Lower lobe of right lung (tissue), 2 donors: ENCODE measurements around the gene ZNF765. TPM values are rescaled to one million over a fixed set of nuclear protein-coding genes. Genes with fewer than 3 reads are reported as not detected.
"Not testable (repeated sequence)": the region's sequence is repeated elsewhere in the genome, so short reads cannot be mapped to it uniquely, and the experiment has no call there.

ENCODE experiments used
- ATAC-seq, 2 donors: fragments of 200-7000 bp; cut with Tn5 transposase; one replicate each; pipeline ENCODE4 v1.9.1; 2020 to 2022; ENCODE audit warnings: mild to moderate bottlenecking in 2 of 2, moderate library complexity in 2 of 2
- DNase-seq: peaks from one replicate; pipeline ENCODE4 v3.0.0-alpha.2; 2020
- H3K27ac ChIP-seq: fragments of 200-600 bp; one replicate; pipeline ENCODE4 v1.8.0; 2022
- H3K27me3 ChIP-seq: fragments of 200-600 bp; one replicate; pipeline ENCODE4 v1.8.0; 2022; ENCODE audit warnings: low read depth
- H3K36me3 ChIP-seq: fragments of 200-600 bp; one replicate; pipeline ENCODE4 v1.8.0; 2022; ENCODE audit warnings: mild to moderate bottlenecking
- H3K4me1 ChIP-seq: fragments of 200-600 bp; one replicate; pipeline ENCODE4 v1.8.0; 2022
- H3K4me3 ChIP-seq: fragments of 200-600 bp; one replicate; pipeline ENCODE4 v1.8.0; 2022; ENCODE audit warnings: mild to moderate bottlenecking
- H3K9me3 ChIP-seq: fragments of 200-600 bp; one replicate; pipeline ENCODE4 v1.8.0; 2022
- CTCF ChIP-seq: fragments of 200-600 bp; IDR thresholded peaks from one replicate; pipeline ENCODE4 v1.8.0; 2022; ENCODE audit warnings: antibody characterized with exemption, mild to moderate bottlenecking
- intact Hi-C: fragments of 100-400 bp; cut with DNase I; formaldehyde crosslinking; loops from one replicate; pipeline ENCODE4 v1.11.0; 2022
- total RNA-seq: library from RNA; stranded (reverse); fragmentation: NEBNext Ultra II Directional; extraction: Animal tissue kit (Norgen Biotek cat#: 25700); gene quantifications from one replicate; pipeline ENCODE4 v1.2.1, GENCODE V29; 2021
- donor health status: DM: no; HTN: yes; CAD: no; lungs with severe emphysema.

ZNF765 gene
- total RNA-seq, 1 donor from 2014 or later: 16.2 TPM

GRCh38 chr19:53396525-53396868 is 1.5 kb downstream of the ZNF765 start:
- H3K36me3 ChIP-seq: peaks cover 32% of the 10 kb centered on the region
- H3K4me1 ChIP-seq: peaks cover 15% of the 10 kb centered on the region
- peak overlapping the region; percentile 73 for H3K4me3 ChIP-seq
- H3K27ac ChIP-seq: no peak overlapping the region
- ATAC-seq (no peak), DNase-seq (no peak)
- intact Hi-C loops: no loop called here
- no peaks in the 10 kb centered on the region for H3K9me3 ChIP-seq
- no peaks in the 10 kb centered on the region for H3K27me3 ChIP-seq
- no peak for TF ChIP-seq CTCF

GRCh38 chr19:53397918-53398317 is 3.0 kb downstream of the ZNF765 start:
- H3K4me3 ChIP-seq, ATAC-seq, H3K9me3 ChIP-seq, DNase-seq, intact Hi-C loops, H3K27ac ChIP-seq, H3K27me3 ChIP-seq: not testable (repeated sequence)
- Histone ChIP-seq H3K36me3 (peaks cover 44% of the 10 kb centered on the region), H3K4me1 (peaks cover 15% of the 10 kb centered on the region)

- DNase-seq: no peak
- Histone ChIP-seq H3K36me3 (peaks cover 43% of the 10 kb centered on the region), H3K9me3 (peaks cover 77% of the 10 kb centered on the region), H3K4me3 (no peak overlapping the region), H3K4me1 (no peaks in the 10 kb centered on the region), H3K27me3 (no peaks in the 10 kb centered on the region), H3K27ac (no peak overlapping the region)
- no peak for TF ChIP-seq CTCF
- ATAC-seq: no peak
- intact Hi-C loops: no loop called here
Measured at GRCh38 chr19:53409505-53410204, 14.7 kb downstream of the ZNF765 start.

GRCh38 chr19:53420520-53421315 is 25.8 kb downstream of the ZNF765 start:
- H3K36me3 ChIP-seq: not testable (repeated sequence)

DNA sequence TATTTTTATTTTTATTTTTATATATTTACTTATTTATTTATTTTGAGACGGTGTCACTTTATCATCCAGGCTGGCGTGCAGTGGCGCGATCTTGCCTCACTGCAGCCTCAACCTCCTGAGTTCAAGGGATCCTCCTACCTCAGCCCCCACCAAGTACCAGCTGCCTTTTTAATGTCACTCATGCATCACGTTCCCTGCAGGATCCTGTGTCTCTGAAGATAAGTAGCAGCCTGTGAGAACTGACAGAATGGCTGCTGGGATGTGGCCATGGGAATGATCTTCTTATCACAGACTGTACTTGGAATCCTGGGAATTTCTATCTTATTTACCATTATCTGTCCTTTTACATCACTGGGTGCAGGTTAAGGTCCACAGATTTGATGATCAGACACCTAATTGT is 27.6 kb downstream of the ZNF765 start:
- H3K4me1 ChIP-seq: no peaks in the 10 kb centered on the region
- no peak overlapping the region for H3K27ac ChIP-seq
- TF ChIP-seq CTCF: no peak
- H3K4me3 ChIP-seq: no peak overlapping the region
- no peaks in the 10 kb centered on the region for H3K36me3 ChIP-seq
- ATAC-seq (no peak), DNase-seq (no peak)
- intact Hi-C loops: no loop called here
- H3K9me3 ChIP-seq: no peaks in the 10 kb centered on the region
- no peaks in the 10 kb centered on the region for H3K27me3 ChIP-seq

More at GRCh38 chr19:53420520-53421315, 25.8 kb downstream of the ZNF765 start:
- H3K4me1 ChIP-seq, intact Hi-C loops, H3K27me3 ChIP-seq, DNase-seq, ATAC-seq, H3K4me3 ChIP-seq, H3K9me3 ChIP-seq, H3K27ac ChIP-seq: not testable (repeated sequence)

DNA sequence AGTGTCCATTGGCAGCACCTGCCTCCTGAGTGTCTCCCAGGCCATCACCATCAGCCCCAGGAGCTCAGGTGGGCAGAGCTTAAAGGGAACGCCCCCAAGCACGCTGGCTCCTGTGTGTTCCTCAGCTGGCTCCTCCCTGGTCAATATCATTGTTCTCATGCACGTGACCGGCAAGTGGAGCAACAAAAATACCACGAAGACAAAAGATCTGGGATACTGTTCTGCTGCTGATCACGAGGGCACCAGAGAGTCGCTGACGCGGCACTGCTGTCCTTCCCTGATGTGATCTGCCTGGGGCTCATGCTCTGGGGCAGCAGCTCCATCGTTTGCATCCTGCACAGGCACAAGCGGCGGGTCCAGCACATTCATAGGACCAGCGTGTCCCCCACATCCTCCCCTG is 28.1 kb downstream of the ZNF765 start:
- H3K4me3 ChIP-seq, H3K27ac ChIP-seq, DNase-seq, H3K9me3 ChIP-seq, H3K27me3 ChIP-seq, intact Hi-C loops, H3K4me1 ChIP-seq, H3K36me3 ChIP-seq: not testable (repeated sequence)
- peak in 1 of 2 donors; percentile 54 for ATAC-seq

GRCh38 chr19:53423680-53424079 is 28.7 kb downstream of the ZNF765 start:
- H3K27me3 ChIP-seq: not testable (repeated sequence)

More at GRCh38 chr19:53423680-53424079, 28.7 kb downstream of the ZNF765 start:
- DNase-seq, H3K36me3 ChIP-seq, H3K4me1 ChIP-seq, intact Hi-C loops, H3K9me3 ChIP-seq, H3K4me3 ChIP-seq, H3K27ac ChIP-seq: not testable (repeated sequence)
- ATAC-seq: peak; percentile 60 to 67
